Mesenchymal stem cell (in vitro differentiated cells and primary cell): ENCODE data around the gene GNA15.
A peak's percentile ranks its signal among the peaks of the same experiment; 100 is the strongest.

Experiments
- DNase-seq: peaks from one replicate; pipeline ENCODE4 v3.0.0-alpha.2; 2013
- H2AFZ ChIP-seq: one replicate; pipeline ENCODE4 v1.6.1; 2013; ENCODE audit warnings: low read depth, mild to moderate bottlenecking, control low read depth, inconsistent platforms, low read length, moderate library complexity
- H2AK5ac ChIP-seq: 2 replicates; pipeline ENCODE4 v1.6.1; 2013; ENCODE audit warnings: low read length, moderate library complexity, mild to moderate bottlenecking, inconsistent platforms; ENCODE audit not compliant: severe bottlenecking
- H2BK120ac ChIP-seq: one replicate; pipeline ENCODE4 v1.6.1; 2013; ENCODE audit warnings: low read depth, mild to moderate bottlenecking, inconsistent platforms, low read length, moderate library complexity
- H2BK12ac ChIP-seq, 2 experiments: one replicate each; pipeline ENCODE4 v1.6.1; 2013; ENCODE audit warnings: inconsistent platforms in 2 of 2, low read length in 2 of 2, mild to moderate bottlenecking in 2 of 2, moderate library complexity in 2 of 2, control low read depth in 1 of 2
- H2BK15ac ChIP-seq: one replicate; pipeline ENCODE4 v1.6.1; 2013; ENCODE audit warnings: mild to moderate bottlenecking, low read depth, inconsistent platforms; ENCODE audit not compliant: poor library complexity, severe bottlenecking
- H2BK5ac ChIP-seq: 2 replicates; pipeline ENCODE4 v1.6.1; 2013; ENCODE audit warnings: low read depth, mild to moderate bottlenecking, low read length, control low read depth, inconsistent platforms; ENCODE audit not compliant: poor library complexity, severe bottlenecking
- H3K14ac ChIP-seq, 2 experiments: one replicate each; pipeline ENCODE4 v1.6.1; 2013; ENCODE audit warnings: inconsistent platforms in 2 of 2, low read length in 2 of 2, control low read depth in 1 of 2, mild to moderate bottlenecking in 1 of 2, moderate library complexity in 1 of 2
- H3K18ac ChIP-seq, 2 experiments: one replicate each; pipeline ENCODE4 v1.6.1; 2013; ENCODE audit warnings: inconsistent platforms in 2 of 2, low read length in 2 of 2, control low read depth in 1 of 2, low read depth in 1 of 2, mild to moderate bottlenecking in 1 of 2
- H3K23ac ChIP-seq, 2 experiments: one replicate each; pipeline ENCODE4 v1.6.1; 2013; ENCODE audit warnings: inconsistent platforms in 2 of 2, low read length in 2 of 2, mild to moderate bottlenecking in 2 of 2, moderate library complexity in 2 of 2, control low read depth in 1 of 2
- H3K27ac ChIP-seq: 2 replicates; pipeline ENCODE4 v1.5.1; 2013; ENCODE audit warnings: mild to moderate bottlenecking, moderate library complexity, low read length, control low read depth, inconsistent platforms; ENCODE audit not compliant: poor library complexity, severe bottlenecking
- H3K27me3 ChIP-seq, 2 experiments: 2 replicates each; pipeline versions ENCODE4 v1.6.1 to v1.7.0; 2013; ENCODE audit warnings: low read length in 2 of 2, mild to moderate bottlenecking in 2 of 2, moderate library complexity in 2 of 2, control low read depth in 1 of 2, inconsistent platforms in 1 of 2; ENCODE audit not compliant: control insufficient read depth in 1 of 2, insufficient read depth in 1 of 2
- H3K36me3 ChIP-seq, 2 experiments: 2 replicates each; pipeline versions ENCODE4 v1.6.1 to v1.7.0; 2013; ENCODE audit warnings: low read length in 2 of 2, control low read depth in 1 of 2, inconsistent platforms in 1 of 2, low read depth in 1 of 2, mild to moderate bottlenecking in 1 of 2; ENCODE audit not compliant: insufficient read depth in 2 of 2, control insufficient read depth in 1 of 2
- H3K4ac ChIP-seq, 2 experiments: one replicate each; pipeline ENCODE4 v1.6.1; 2013; ENCODE audit warnings: inconsistent platforms in 2 of 2, low read length in 2 of 2, mild to moderate bottlenecking in 2 of 2, moderate library complexity in 2 of 2, control low read depth in 1 of 2, low read depth in 1 of 2
- H3K4me1 ChIP-seq: 2 replicates; pipeline ENCODE4 v1.6.1; 2013; ENCODE audit warnings: low read depth, low read length, control low read depth; ENCODE audit not compliant: control insufficient read depth, insufficient read depth
- H3K4me2 ChIP-seq: 2 replicates; pipeline ENCODE4 v1.6.1; 2013; ENCODE audit warnings: low read length, mild to moderate bottlenecking, inconsistent platforms; ENCODE audit not compliant: poor library complexity, severe bottlenecking
- H3K4me3 ChIP-seq, 2 experiments: 2 replicates each; pipeline versions ENCODE4 v1.5.1 to v1.7.0; 2013; ENCODE audit warnings: low read length in 2 of 2, mild to moderate bottlenecking in 2 of 2, control low read depth in 1 of 2, low read depth in 1 of 2; ENCODE audit not compliant: insufficient read depth in 1 of 2
- H3K79me1 ChIP-seq: replicated peaks from 2 replicates; pipeline ENCODE4 v1.6.1; 2013; ENCODE audit warnings: mild to moderate bottlenecking, control low read depth, low read length, inconsistent platforms; ENCODE audit not compliant: poor library complexity, severe bottlenecking
- H3K9ac ChIP-seq: 2 replicates; pipeline ENCODE4 v1.7.0; 2013; ENCODE audit warnings: mild to moderate bottlenecking, low read length, moderate library complexity
- H3K9me3 ChIP-seq: 2 replicates; pipeline ENCODE4 v1.7.0; 2013; ENCODE audit warnings: mild to moderate bottlenecking, low read length; ENCODE audit not compliant: control insufficient read depth
- H4K8ac ChIP-seq: one replicate; pipeline ENCODE4 v1.6.1; 2013; ENCODE audit warnings: inconsistent platforms, mild to moderate bottlenecking, low read length, moderate library complexity
- H4K91ac ChIP-seq: one replicate; pipeline ENCODE4 v1.6.1; 2013; ENCODE audit warnings: mild to moderate bottlenecking, low read length, inconsistent platforms
- WGBS: methylation state at CpG from one replicate; pipeline ENCODE4 v1.1.7; 2013; ENCODE audit warnings: mixed read lengths; 5-methylcytosine and 5-hydroxymethylcytosine counted together

The GNA15 gene

DNA sequence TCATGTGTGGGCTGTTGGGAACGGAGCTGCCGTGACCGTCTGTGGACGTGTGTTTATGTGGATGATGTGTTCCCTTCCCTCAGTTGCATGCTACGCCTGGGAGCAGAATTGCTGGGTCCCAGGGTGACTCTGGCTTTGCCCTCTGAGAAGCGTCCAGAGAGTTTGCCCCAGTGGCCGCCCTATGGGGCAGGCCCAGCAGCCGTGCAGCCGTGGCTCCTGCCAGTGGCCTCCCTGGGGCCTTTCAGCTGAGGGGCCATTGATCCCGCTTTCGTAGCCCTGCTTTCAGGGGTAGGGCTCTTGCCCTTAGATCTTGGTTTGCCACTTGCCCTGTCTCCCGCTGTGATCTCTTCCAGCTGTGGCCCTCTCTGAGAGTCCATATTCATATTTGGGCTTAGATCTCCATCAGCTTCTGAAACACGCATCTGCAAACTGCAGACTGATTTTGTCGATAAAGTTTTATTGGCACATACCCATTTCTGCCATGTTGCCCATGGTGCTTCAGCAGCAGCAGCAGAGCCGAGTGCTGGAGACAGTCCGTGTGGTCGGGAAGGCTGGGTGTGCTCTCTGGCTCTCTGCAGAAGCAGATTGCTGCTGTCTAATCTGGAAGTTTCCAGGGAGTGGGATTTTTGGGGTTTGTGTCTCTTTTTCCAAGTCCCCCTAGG is 24.1 kb upstream of the GNA15 start:
- H3K14ac ChIP-seq, result no peak overlapping the region

DNA sequence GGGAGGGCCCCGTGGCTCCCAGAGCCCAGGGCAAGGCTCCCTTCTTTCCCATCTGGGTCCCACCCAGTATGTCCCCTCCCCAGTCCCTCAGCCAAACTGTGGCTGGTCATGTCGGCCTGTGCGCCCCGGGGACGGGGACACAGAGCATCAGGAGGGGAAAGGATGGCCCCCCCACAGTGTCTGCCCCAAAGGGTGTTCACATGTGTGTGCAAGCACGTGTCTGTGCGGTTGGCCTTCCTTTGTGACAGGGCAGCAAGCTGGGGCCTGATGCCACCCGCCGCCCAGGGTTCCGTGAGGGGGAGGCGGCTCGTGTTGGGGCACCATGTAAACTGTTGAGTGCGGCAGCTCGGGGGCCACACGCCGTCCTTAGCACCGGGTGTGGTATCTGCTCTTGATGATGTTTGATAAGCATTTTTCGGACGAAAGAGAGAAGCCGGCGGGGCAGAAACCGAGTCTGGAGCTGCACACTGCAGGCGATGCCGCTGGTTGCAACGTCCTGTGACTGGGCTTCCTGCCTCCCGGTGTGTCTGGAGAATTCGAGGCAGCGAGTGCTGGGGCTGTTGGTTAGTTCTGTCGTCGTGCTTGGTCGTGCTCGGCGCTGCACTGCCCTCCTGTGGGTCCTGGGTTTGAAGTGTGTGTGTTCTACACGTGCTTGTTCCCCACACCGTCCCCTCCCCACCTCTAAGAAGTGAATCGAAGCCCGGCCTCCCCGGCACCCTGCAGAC is 23.3 kb upstream of the GNA15 start:
- Histone ChIP-seq H4K91ac (no peak overlapping the region), H3K18ac (no peak overlapping the region), H4K8ac (no peak overlapping the region), H3K14ac (no peak overlapping the region), H3K9me3 (no peaks in the 10 kb centered on the region), H3K4ac (no peak overlapping the region), H3K36me3 (peaks cover 10 to 65% of the 10 kb centered on the region in 2 experiments), H2BK12ac (no peak overlapping the region), H3K79me1 (peaks cover 60% of the 10 kb centered on the region), H3K4me3 (no peak overlapping the region), H3K9ac (no peak overlapping the region), H2BK120ac (no peak overlapping the region), H2BK15ac (no peak overlapping the region), H3K27me3 (no peaks in the 10 kb centered on the region), H3K27ac (no peak overlapping the region), H2AFZ (no peak overlapping the region), H2BK5ac (no peak overlapping the region), H3K4me1 (peaks cover 30% of the 10 kb centered on the region), H3K23ac (no peak overlapping the region), H2AK5ac (no peak overlapping the region), H3K4me2 (no peak overlapping the region)
- 92% methylated on average over 31 of the region's 38 CpGs for WGBS
- no peak for DNase-seq

More for the DNA sequence above, 24.1 kb upstream of the GNA15 start:
- no peak for DNase-seq
- Histone ChIP-seq H3K27me3 (no peaks in the 10 kb centered on the region), H3K4me1 (peaks cover 30% of the 10 kb centered on the region), H2BK5ac (no peak overlapping the region), H3K36me3 (peaks cover 9 to 59% of the 10 kb centered on the region in 2 experiments), H3K4me2 (no peak overlapping the region), H2BK120ac (no peak overlapping the region), H3K9me3 (no peaks in the 10 kb centered on the region), H2AK5ac (no peak overlapping the region), H2BK12ac (no peak overlapping the region), H3K4me3 (no peak overlapping the region), H3K4ac (no peak overlapping the region), H3K18ac (no peak overlapping the region), H2AFZ (no peak overlapping the region), H3K9ac (no peak overlapping the region), H2BK15ac (no peak overlapping the region), H4K8ac (no peak overlapping the region), H3K23ac (no peak overlapping the region), H4K91ac (no peak overlapping the region), H3K27ac (no peak overlapping the region), H3K79me1 (peaks cover 55% of the 10 kb centered on the region)
- WGBS, result 96% methylated on average over 17 of the region's 17 CpGs

GRCh38 chr19:3113100-3114017 is 22.5 kb upstream of the GNA15 start:
- H3K27ac ChIP-seq, result no peak overlapping the region
- no peak overlapping the region for H2AK5ac ChIP-seq
- no peaks in the 10 kb centered on the region for H3K27me3 ChIP-seq
- H2BK15ac ChIP-seq, result peak overlapping the region; percentile 7
- H3K9ac ChIP-seq, result no peak overlapping the region
- no peak overlapping the region for H2BK5ac ChIP-seq
- no peak overlapping the region for H3K14ac ChIP-seq
- H3K9me3 ChIP-seq, result no peaks in the 10 kb centered on the region
- H2AFZ ChIP-seq, result no peak overlapping the region
- peaks cover 64% of the 10 kb centered on the region for H3K79me1 ChIP-seq
- H3K18ac ChIP-seq, result no peak overlapping the region
- no peak overlapping the region for H3K23ac ChIP-seq
- no peak overlapping the region for H3K4ac ChIP-seq
- H4K91ac ChIP-seq, result no peak overlapping the region
- H2BK120ac ChIP-seq, result no peak overlapping the region
- peaks cover 30% of the 10 kb centered on the region for H3K4me1 ChIP-seq
- WGBS, result 94% methylated on average over 58 of the region's 59 CpGs
- H3K4me2 ChIP-seq, result no peak overlapping the region
- no peak overlapping the region for H3K4me3 ChIP-seq
- H4K8ac ChIP-seq, result no peak overlapping the region
- DNase-seq, result no peak
- H2BK12ac ChIP-seq, result no peak overlapping the region
- H3K36me3 ChIP-seq, result peaks cover 18 to 73% of the 10 kb centered on the region in 2 experiments
